CD4-positive, alpha-beta T cell (primary cell): ENCODE measurements around the gene P2RY1. TPM values are rescaled to one million over a fixed set of nuclear protein-coding genes. Genes with fewer than 3 reads are reported as not detected.

Source experiments
- ATAC-seq: fragments of 200-7000 bp; cut with Tn5 transposase; one replicate; pipeline ENCODE4 v1.10.0; 2022; ENCODE audit warnings: mild to moderate bottlenecking; ENCODE audit not compliant: poor library complexity
- CTCF ChIA-PET: fragments of 350-600 bp; sonication (Branson Sonifier 250); formaldehyde crosslinking; loops from one replicate; lab custom pipeline; 2021; ENCODE audit warnings: antibody characterized with exemption, inconsistent platforms; lab: Charles Lee
- POLR2A ChIA-PET: fragments of 350-600 bp; sonication (Branson Sonifier 250); formaldehyde crosslinking; loops from one replicate; lab custom pipeline; 2021; ENCODE audit warnings: antibody characterized with exemption, inconsistent platforms; lab: Charles Lee
- DNase-seq, 14 experiments: peaks; one replicate each; pipeline ENCODE4 v3.0.0-alpha.2; 2013 to 2020; ENCODE audit warnings: mixed read lengths in 2 of 14
- H3K27ac ChIP-seq, 2 donors: one replicate each; pipeline versions ENCODE4 v1.5.1 to v1.7.0; 2013; ENCODE audit warnings: low read length in 2 of 2, low read depth in 1 of 2, mild to moderate bottlenecking in 1 of 2
- H3K27me3 ChIP-seq, 2 experiments: 1 replicate in 1 of 2; 2 replicates in 1 of 2; pipeline versions ENCODE4 v1.6.1 to v1.7.0; 2013; ENCODE audit warnings: low read length in 2 of 2, control low read depth in 1 of 2, mild to moderate bottlenecking in 1 of 2, moderate library complexity in 1 of 2; ENCODE audit not compliant: insufficient read depth in 2 of 2, control insufficient read depth in 1 of 2
- H3K36me3 ChIP-seq: one replicate; pipeline ENCODE4 v1.6.1; 2013; ENCODE audit warnings: low read length, control low read depth; ENCODE audit not compliant: insufficient read depth
- H3K4me1 ChIP-seq: one replicate; pipeline ENCODE4 v1.6.1; 2013; ENCODE audit warnings: low read length, control low read depth; ENCODE audit not compliant: insufficient read depth
- H3K4me3 ChIP-seq: one replicate; pipeline ENCODE4 v1.5.1; 2013; ENCODE audit warnings: mild to moderate bottlenecking, low read length, moderate library complexity
- H3K9me3 ChIP-seq, 2 experiments: 1 replicate in 1 of 2; 2 replicates in 1 of 2; pipeline versions ENCODE4 v1.6.1 to v1.7.0; 2013; ENCODE audit warnings: low read length in 2 of 2, mild to moderate bottlenecking in 2 of 2, control low read depth in 1 of 2, moderate library complexity in 1 of 2; ENCODE audit not compliant: control insufficient read depth in 1 of 2, insufficient read depth in 1 of 2
- H3K27ac Mint-ChIP-seq: one replicate; pipeline ENCODE4 v1.8.0; 2020; ENCODE audit warnings: mixed read lengths
- H3K27me3 Mint-ChIP-seq: one replicate; pipeline ENCODE4 v1.8.0; 2021; ENCODE audit warnings: mixed read lengths
- H3K36me3 Mint-ChIP-seq: one replicate; pipeline ENCODE4 v1.8.0; 2021; ENCODE audit warnings: low read depth, mixed read lengths
- H3K4me1 Mint-ChIP-seq: one replicate; pipeline ENCODE4 v1.8.0; 2021; ENCODE audit warnings: low read depth, mixed read lengths
- H3K4me3 Mint-ChIP-seq: one replicate; pipeline ENCODE4 v1.8.0; 2020; ENCODE audit warnings: mild to moderate bottlenecking, mixed read lengths
- H3K9me3 Mint-ChIP-seq: one replicate; pipeline ENCODE4 v1.8.0; 2020; ENCODE audit warnings: mixed read lengths
- intact Hi-C, 2 experiments: fragments of 100-400 bp; cut with DNase I in 1 of 2; cut with micrococcal nuclease in 1 of 2; formaldehyde crosslinking; loops; one replicate each; pipeline versions ENCODE4 v1.15.1 to v1.9.0; 2023 to 2025; cut with DNase I, micrococcal nuclease
- total RNA-seq, 174 experiments: library from RNA in 2 of 174; stranded (reverse) in 2 of 174; gene quantifications; one replicate each; pipeline ENCODE4 v1.2.3 and lab custom pipeline; 2021 to 2026
- TF ChIP-seq, protein P1 (sequence below): fragments of 200-600 bp; IDR thresholded peaks from one replicate; pipeline ENCODE4 v1.8.0; 2022; ENCODE audit warnings: antibody characterized with exemption, mild to moderate bottlenecking

Gene P2RY1
- total RNA-seq, 2 experiments from 2014 or later = 0.11 to 0.17 TPM

DNA sequence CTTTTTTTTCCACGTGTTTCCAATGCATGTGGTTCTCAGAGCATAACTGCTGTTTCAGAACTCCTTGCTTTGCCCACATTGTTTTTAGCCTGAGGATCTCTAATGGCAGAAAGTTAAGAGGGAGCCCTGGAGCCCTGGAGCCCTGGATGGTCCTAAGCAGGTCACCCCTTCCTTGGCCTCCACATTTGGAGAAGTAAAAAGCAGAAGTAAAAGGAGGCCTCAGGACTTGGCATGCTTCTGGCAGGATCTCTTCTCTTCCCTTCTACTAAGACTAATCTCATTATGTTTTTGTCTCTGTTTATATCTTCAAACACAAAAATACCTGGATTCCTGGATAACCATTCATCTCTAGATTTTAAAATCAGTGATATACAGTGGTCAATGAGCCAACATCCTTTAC is 50.1 kb downstream of the P2RY1 start:
- Mint-ChIP-seq H3K27ac (no peak overlapping the region), H3K9me3 (no peaks in the 10 kb centered on the region), H3K27me3 (no peaks in the 10 kb centered on the region), H3K4me3 (no peak overlapping the region), H3K36me3 (no peaks in the 10 kb centered on the region), H3K4me1 (no peaks in the 10 kb centered on the region)
- intact Hi-C loops = no loop called here
- TF ChIP-seq, protein P1, sequence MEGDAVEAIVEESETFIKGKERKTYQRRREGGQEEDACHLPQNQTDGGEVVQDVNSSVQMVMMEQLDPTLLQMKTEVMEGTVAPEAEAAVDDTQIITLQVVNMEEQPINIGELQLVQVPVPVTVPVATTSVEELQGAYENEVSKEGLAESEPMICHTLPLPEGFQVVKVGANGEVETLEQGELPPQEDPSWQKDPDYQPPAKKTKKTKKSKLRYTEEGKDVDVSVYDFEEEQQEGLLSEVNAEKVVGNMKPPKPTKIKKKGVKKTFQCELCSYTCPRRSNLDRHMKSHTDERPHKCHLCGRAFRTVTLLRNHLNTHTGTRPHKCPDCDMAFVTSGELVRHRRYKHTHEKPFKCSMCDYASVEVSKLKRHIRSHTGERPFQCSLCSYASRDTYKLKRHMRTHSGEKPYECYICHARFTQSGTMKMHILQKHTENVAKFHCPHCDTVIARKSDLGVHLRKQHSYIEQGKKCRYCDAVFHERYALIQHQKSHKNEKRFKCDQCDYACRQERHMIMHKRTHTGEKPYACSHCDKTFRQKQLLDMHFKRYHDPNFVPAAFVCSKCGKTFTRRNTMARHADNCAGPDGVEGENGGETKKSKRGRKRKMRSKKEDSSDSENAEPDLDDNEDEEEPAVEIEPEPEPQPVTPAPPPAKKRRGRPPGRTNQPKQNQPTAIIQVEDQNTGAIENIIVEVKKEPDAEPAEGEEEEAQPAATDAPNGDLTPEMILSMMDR = no peak
- no peak for ATAC-seq
- H3K36me3 ChIP-seq = no peaks in the 10 kb centered on the region
- H3K27me3 ChIP-seq = no peaks in the 10 kb centered on the region
- POLR2A ChIA-PET = no interaction called here
- H3K27ac ChIP-seq = no peak overlapping the region
- CTCF ChIA-PET = no interaction called here
- peak in 1 of 14 experiments; percentile 5 for DNase-seq
- H3K9me3 ChIP-seq = no peaks in the 10 kb centered on the region
- no peak overlapping the region for H3K4me3 ChIP-seq
- no peaks in the 10 kb centered on the region for H3K4me1 ChIP-seq
